GM12878 (cell line): ENCODE measurements around the gene ATN1. TPM values are rescaled to one million over a fixed set of nuclear protein-coding genes. Genes with fewer than 3 reads are reported as not detected.

Experiments used
- ATAC-seq: fragments of 200-7000 bp; cut with Tn5 transposase; 3 replicates; pipeline ENCODE4 v1.9.1; 2020; ENCODE audit warnings: mild to moderate bottlenecking, moderate library complexity
- BruUV-seq: library from RNA; stranded (reverse); fragments of 400-500 nt; replicated peaks from 2 replicates; lab custom pipeline; 2021; lab: Mats Ljungman, UMichigan
- CTCF ChIA-PET: fragments of 300-600 bp; sonication (Branson Sonifier 250); formaldehyde crosslinking; extraction: SDS; loops from one replicate; lab custom pipeline; 2021; ENCODE audit warnings: inconsistent platforms; lab: Yijun Ruan, JAX
- POLR2A ChIA-PET: fragments of 350-600 bp; formaldehyde crosslinking; extraction: SDS; loops from one replicate; lab custom pipeline; 2021; ENCODE audit warnings: inconsistent platforms; lab: Charles Lee
- RAD21 ChIA-PET: fragments of 300-600 bp; sonication (Branson Sonifier 250); formaldehyde crosslinking; loops from one replicate; lab custom pipeline; 2023; ENCODE audit warnings: antibody characterized with exemption; ENCODE audit not compliant: unreplicated experiment; lab: Charles Lee
- SMC1A ChIA-PET: fragments of 300-600 bp; sonication (Branson Sonifier 250); formaldehyde crosslinking; loops from one replicate; lab custom pipeline; 2023; ENCODE audit not compliant: unreplicated experiment, uncharacterized antibody; lab: Charles Lee
- DNase-seq: peaks from one replicate; pipeline ENCODE4 v3.0.0-alpha.2; 2011; ENCODE audit warnings: low read depth, low spot score
- FAIRE-seq: peaks from 3 replicates; lab custom pipeline; 2011; peaks lifted over from hg19 to GRCh38; lab: Jason Lieb, UNC
- H2AFZ ChIP-seq: 2 replicates; pipeline ENCODE4 v1.6.0; 2011; ENCODE audit warnings: low read depth, low read length, control low read depth; ENCODE audit not compliant: control insufficient read depth
- H3K27ac ChIP-seq: 2 replicates; pipeline ENCODE4 v1.5.1; 2011; ENCODE audit warnings: control low read depth; ENCODE audit not compliant: control insufficient read depth, insufficient read depth
- H3K27me3 ChIP-seq, 2 experiments: replicated peaks in 1 of 2; 2 replicates each; pipeline versions ENCODE4 v1.6.0 to v1.6.1; 2011; ENCODE audit warnings: low read length in 1 of 2; ENCODE audit not compliant: control insufficient read depth in 2 of 2, insufficient read depth in 2 of 2
- H3K36me3 ChIP-seq, 2 experiments: 2 replicates each; pipeline ENCODE4 v1.5.1; 2011; ENCODE audit warnings: low read length in 1 of 2; ENCODE audit not compliant: control insufficient read depth in 2 of 2, insufficient read depth in 2 of 2
- H3K4me1 ChIP-seq: 2 replicates; pipeline ENCODE4 v1.6.1; 2011; ENCODE audit warnings: mild to moderate bottlenecking, low read length, moderate library complexity, mixed read lengths; ENCODE audit not compliant: control insufficient read depth, insufficient read depth
- H3K4me2 ChIP-seq: 2 replicates; pipeline ENCODE4 v1.6.0; 2011; ENCODE audit warnings: control low read depth; ENCODE audit not compliant: control insufficient read depth, insufficient read depth
- H3K4me3 ChIP-seq: fragments of 200-600 bp; sonication (generic); 2 replicates; pipeline ENCODE4 v1.5.1; 2016
- H3K79me2 ChIP-seq: 2 replicates; pipeline ENCODE4 v1.6.0; 2011; ENCODE audit warnings: low read length; ENCODE audit not compliant: control insufficient read depth, insufficient read depth
- H3K9ac ChIP-seq: 2 replicates; pipeline ENCODE4 v1.8.0; 2011; ENCODE audit warnings: low read length, control low read depth, mixed read lengths; ENCODE audit not compliant: control insufficient read depth, insufficient read depth
- H3K9me3 ChIP-seq: replicated peaks from 3 replicates; pipeline ENCODE4 v1.5.1; 2011; ENCODE audit warnings: mild to moderate bottlenecking, low read length; ENCODE audit not compliant: control insufficient read depth, insufficient read depth
- H4K20me1 ChIP-seq: 2 replicates; pipeline ENCODE4 v1.6.0; 2011; ENCODE audit not compliant: control insufficient read depth, insufficient read depth
- CHD4 ChIP-seq: fragments of 200-600 bp; sonication (generic); IDR thresholded peaks from 2 replicates; pipeline ENCODE4 v1.6.1; 2016; ENCODE audit warnings: mild to moderate bottlenecking
- CREM ChIP-seq: IDR thresholded peaks from 2 replicates; pipeline ENCODE4 v1.6.1; 2014; ENCODE audit warnings: antibody characterized with exemption, low read depth
- ESRRA ChIP-seq: IDR thresholded peaks from 2 replicates; pipeline ENCODE4 v1.6.1; 2012; ENCODE audit warnings: mild to moderate bottlenecking, low read length, improper control_type of control experiment
- IKZF1 ChIP-seq: fragments of 450-650 bp; conservative IDR thresholded peaks from 2 replicates; pipeline ENCODE4 v1.6.1; 2017; ENCODE audit warnings: antibody characterized with exemption, mild to moderate bottlenecking
- PML ChIP-seq: IDR thresholded peaks from 2 replicates; pipeline ENCODE4 v1.6.1; 2012; ENCODE audit warnings: low read length, inconsistent platforms
- POLR2AphosphoS2 ChIP-seq: IDR thresholded peaks from 2 replicates; pipeline ENCODE4 v1.6.1; 2011; ENCODE audit warnings: low read depth, mild to moderate bottlenecking, low read length, improper control_type of control experiment, moderate library complexity
- RAD51 ChIP-seq: fragments of 450-650 bp; IDR thresholded peaks from 2 replicates; pipeline ENCODE4 v1.6.1; 2016; ENCODE audit warnings: moderate library complexity, mild to moderate bottlenecking, inconsistent platforms
- RB1 ChIP-seq: fragments of 450-650 bp; formaldehyde crosslinking; IDR thresholded peaks from 2 replicates; pipeline ENCODE4 v1.6.1; 2017; ENCODE audit warnings: mild to moderate bottlenecking, borderline replicate concordance
- TARDBP ChIP-seq: IDR thresholded peaks from 2 replicates; pipeline ENCODE4 v1.6.1; 2016; ENCODE audit warnings: borderline replicate concordance
- ZNF622 ChIP-seq: fragments of 450-650 bp; IDR thresholded peaks from 2 replicates; pipeline ENCODE4 v1.6.1; 2017; ENCODE audit warnings: mild to moderate bottlenecking, inconsistent platforms
- WGBS: methylation state at CpG from one replicate; pipeline ENCODE4 v1.1.6; 2016; ENCODE audit warnings: low lambda C conversion rate; ENCODE audit not compliant: insufficient replicate concordance, insufficient coverage; ENCODE audit errors: missing lambda C conversion rate; 5-methylcytosine and 5-hydroxymethylcytosine counted together
- in situ Hi-C: fragments of 300-500 bp; cut with MboI; formaldehyde crosslinking; loops from 9 replicates; pipeline ENCODE4 v1.14.3; 2018; ENCODE audit warnings: mixed read lengths
- intact Hi-C: fragments of 100-400 bp; cut with micrococcal nuclease; formaldehyde crosslinking; loops from one replicate; pipeline ENCODE4 v1.14.2; 2022; ENCODE audit not compliant: unreplicated experiment
- polyA plus RNA-seq, 11 experiments: library from polyadenylated mRNA; depleted of rRNA in 4 of 11; unstranded in 6 of 11; stranded (reverse) in 5 of 11; fragments of >200 nt; fragmentation: Nextera tagmentation in 4 of 11; fragmentation: Illumina TruSeq in 1 of 11; extraction: Ambion mirVana in 4 of 11; extraction: Trizol in 1 of 11; gene quantifications; 1 replicate in 1 of 11; 2 replicates in 10 of 11; pipeline versions ENCODE4 v1.2.1 to v1.2.3, GENCODE V29; 2011 to 2016; ENCODE audit warnings: inconsistent platforms in 2 of 11, missing spikeins in 2 of 11, low read depth in 1 of 11
- total RNA-seq, 4 experiments: library from RNA; depleted of rRNA in 3 of 4; stranded (reverse); fragments of >200 nt in 3 of 4; fragmentation: Illumina TruSeq in 1 of 4; extraction: Trizol in 1 of 4; gene quantifications; 2 replicates each; pipeline versions ENCODE4 v1.2.1 to v1.2.3, GENCODE V29; 2013 to 2021
- TF ChIP-seq, protein P1 (sequence below): fragments of 450-650 bp; IDR thresholded peaks from 2 replicates; pipeline ENCODE4 v1.6.1; 2017; ENCODE audit warnings: mild to moderate bottlenecking, moderate library complexity
- TF ChIP-seq, protein P2 (sequence below): IDR thresholded peaks from 2 replicates; pipeline ENCODE4 v1.6.1; 2012; ENCODE audit warnings: low read depth, low read length, improper control_type of control experiment

The ATN1 gene
- total and polyA plus RNA-seq, 10 of the 15 experiments (the other 5 are each of a cell fraction or from before 2014, with no cell fraction given): 0.08 to 44.5 (median 5.0) TPM

DNA sequence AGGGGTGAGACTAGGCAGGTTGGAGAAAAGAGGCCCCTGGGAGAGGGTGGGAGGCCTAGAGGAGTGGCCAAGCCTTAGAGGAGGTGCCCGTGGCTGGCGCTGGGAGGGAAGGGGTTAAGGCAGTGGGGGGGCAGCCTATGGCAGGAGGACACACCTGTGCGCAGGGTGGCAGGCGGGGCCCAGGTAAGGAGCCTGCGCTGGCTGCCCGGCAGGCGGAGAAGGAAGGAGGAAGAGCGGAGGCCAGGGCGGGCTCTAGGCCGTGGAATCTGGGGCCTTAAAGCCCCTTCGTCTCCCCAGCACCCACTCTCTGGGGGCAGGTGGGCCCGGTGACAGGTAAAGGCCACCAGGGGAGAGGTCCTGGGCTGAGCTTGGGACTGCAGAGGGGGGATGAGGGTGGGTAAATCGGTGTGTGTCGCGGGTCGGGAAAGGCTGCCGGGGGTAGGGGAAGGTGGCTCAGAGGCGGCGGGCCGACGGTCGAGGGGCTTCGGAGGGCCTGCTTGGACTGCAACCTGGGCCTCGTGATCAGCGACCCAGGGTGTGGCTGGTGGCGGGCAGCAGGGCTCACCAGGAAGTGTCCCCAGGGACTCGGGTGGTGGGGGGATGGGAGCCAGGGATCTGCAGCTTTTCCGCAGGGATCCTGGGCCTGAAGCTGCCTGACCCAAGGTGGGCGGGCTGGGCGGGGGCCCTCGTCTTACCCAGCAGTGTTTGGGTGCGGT lies 35.4 kb downstream of the ATN1 start:
- peaks cover 41% of the 10 kb centered on the region for H3K79me2 ChIP-seq
- H3K4me3 ChIP-seq: no peak overlapping the region
- in situ Hi-C loops: loop anchor here (5.0 to 25.0 kb wide), 2 partner anchors 149 to 1674 kb away; no protein-coding TSS in a partner anchor
- ATAC-seq: no peak
- TF ChIP-seq TARDBP: no peak
- TF ChIP-seq, protein P1, sequence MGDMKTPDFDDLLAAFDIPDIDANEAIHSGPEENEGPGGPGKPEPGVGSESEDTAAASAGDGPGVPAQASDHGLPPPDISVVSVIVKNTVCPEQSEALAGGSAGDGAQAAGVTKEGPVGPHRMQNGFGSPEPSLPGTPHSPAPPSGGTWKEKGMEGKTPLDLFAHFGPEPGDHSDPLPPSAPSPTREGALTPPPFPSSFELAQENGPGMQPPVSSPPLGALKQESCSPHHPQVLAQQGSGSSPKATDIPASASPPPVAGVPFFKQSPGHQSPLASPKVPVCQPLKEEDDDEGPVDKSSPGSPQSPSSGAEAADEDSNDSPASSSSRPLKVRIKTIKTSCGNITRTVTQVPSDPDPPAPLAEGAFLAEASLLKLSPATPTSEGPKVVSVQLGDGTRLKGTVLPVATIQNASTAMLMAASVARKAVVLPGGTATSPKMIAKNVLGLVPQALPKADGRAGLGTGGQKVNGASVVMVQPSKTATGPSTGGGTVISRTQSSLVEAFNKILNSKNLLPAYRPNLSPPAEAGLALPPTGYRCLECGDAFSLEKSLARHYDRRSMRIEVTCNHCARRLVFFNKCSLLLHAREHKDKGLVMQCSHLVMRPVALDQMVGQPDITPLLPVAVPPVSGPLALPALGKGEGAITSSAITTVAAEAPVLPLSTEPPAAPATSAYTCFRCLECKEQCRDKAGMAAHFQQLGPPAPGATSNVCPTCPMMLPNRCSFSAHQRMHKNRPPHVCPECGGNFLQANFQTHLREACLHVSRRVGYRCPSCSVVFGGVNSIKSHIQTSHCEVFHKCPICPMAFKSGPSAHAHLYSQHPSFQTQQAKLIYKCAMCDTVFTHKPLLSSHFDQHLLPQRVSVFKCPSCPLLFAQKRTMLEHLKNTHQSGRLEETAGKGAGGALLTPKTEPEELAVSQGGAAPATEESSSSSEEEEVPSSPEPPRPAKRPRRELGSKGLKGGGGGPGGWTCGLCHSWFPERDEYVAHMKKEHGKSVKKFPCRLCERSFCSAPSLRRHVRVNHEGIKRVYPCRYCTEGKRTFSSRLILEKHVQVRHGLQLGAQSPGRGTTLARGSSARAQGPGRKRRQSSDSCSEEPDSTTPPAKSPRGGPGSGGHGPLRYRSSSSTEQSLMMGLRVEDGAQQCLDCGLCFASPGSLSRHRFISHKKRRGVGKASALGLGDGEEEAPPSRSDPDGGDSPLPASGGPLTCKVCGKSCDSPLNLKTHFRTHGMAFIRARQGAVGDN: no peak
- TF ChIP-seq RB1: no peak
- TF ChIP-seq ESRRA: no peak
- no peak for TF ChIP-seq ZNF622
- TF ChIP-seq RAD51: no peak
- TF ChIP-seq POLR2AphosphoS2: no peak
- TF ChIP-seq, protein P2, sequence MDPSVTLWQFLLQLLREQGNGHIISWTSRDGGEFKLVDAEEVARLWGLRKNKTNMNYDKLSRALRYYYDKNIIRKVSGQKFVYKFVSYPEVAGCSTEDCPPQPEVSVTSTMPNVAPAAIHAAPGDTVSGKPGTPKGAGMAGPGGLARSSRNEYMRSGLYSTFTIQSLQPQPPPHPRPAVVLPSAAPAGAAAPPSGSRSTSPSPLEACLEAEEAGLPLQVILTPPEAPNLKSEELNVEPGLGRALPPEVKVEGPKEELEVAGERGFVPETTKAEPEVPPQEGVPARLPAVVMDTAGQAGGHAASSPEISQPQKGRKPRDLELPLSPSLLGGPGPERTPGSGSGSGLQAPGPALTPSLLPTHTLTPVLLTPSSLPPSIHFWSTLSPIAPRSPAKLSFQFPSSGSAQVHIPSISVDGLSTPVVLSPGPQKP: no peak
- no peak for TF ChIP-seq CREM
- no peak for TF ChIP-seq CHD4
- TF ChIP-seq PML: no peak
- no peak for TF ChIP-seq IKZF1
- H3K27ac ChIP-seq: no peak overlapping the region; the same call in 1 of the 2 replicates
- no peak overlapping the region for H2AFZ ChIP-seq
- WGBS: 91% methylated on average over 19 of the region's 32 CpGs
- H3K36me3 ChIP-seq: peaks cover 30 to 34% of the 10 kb centered on the region in 2 experiments
- no TSS peak for BruUV-seq
- no peak overlapping the region for H3K4me2 ChIP-seq
- H3K9me3 ChIP-seq: no peaks in the 10 kb centered on the region
- no peaks in the 10 kb centered on the region for H4K20me1 ChIP-seq
- no peak for DNase-seq
- H3K27me3 ChIP-seq: no peaks in the 10 kb centered on the region
- intact Hi-C loops: loop anchor here (5.0 kb wide), 1 partner anchor 149 kb away; no protein-coding TSS in a partner anchor
- H3K4me1 ChIP-seq: peaks cover 51% of the 10 kb centered on the region
- FAIRE-seq: no peak
- CTCF ChIA-PET: interaction anchor here (1.2 to 13.2 kb wide), 5 partner anchors 15 to 94 kb away, joined by 3 to 645 read pairs (median 21); partner anchors contain the start of genes C12orf57, PTPN6 and RNU7-1
- POLR2A ChIA-PET: interaction anchor here (1.2 to 13.5 kb wide), 3 partner anchors 19 to 38 kb away, joined by 4 to 524 read pairs (median 6); partner anchors contain the start of genes C12orf57, PTPN6 and RNU7-1
- SMC1A ChIA-PET: interaction anchor here (1.6 to 13.2 kb wide), 2 partner anchors 15 to 37 kb away, joined by 6 to 395 read pairs; partner anchors contain the start of genes C12orf57, PTPN6 and RNU7-1
- H3K9ac ChIP-seq: no peak overlapping the region
- RAD21 ChIA-PET: interaction anchor here (1.0 to 13.5 kb wide), 5 partner anchors 8 to 112 kb away, joined by 3 to 426 read pairs (median 11); partner anchors contain the start of genes C12orf57, PTPN6, RNU7-1 and USP5
